OCI-LY1 (cell line): ENCODE measurements around the gene HIRA.

ENCODE experiments used
- H2AFZ ChIP-seq: fragments of 200-600 bp; sonication (generic), shearing (Covaris generic); 2 replicates; pipeline ENCODE4 v1.6.0; 2014; ENCODE audit warnings: antibody characterized with exemption, mild to moderate bottlenecking, low read length
- H3F3A ChIP-seq: fragments of 200-600 bp; sonication (generic), shearing (Covaris generic); 2 replicates; pipeline ENCODE4 v1.6.0; 2014; ENCODE audit warnings: mild to moderate bottlenecking, antibody characterized with exemption, low read length, moderate library complexity; ENCODE audit not compliant: insufficient read depth
- H3K27ac ChIP-seq: fragments of 200-600 bp; sonication (generic); 2 replicates; pipeline ENCODE4 v1.5.1; 2014; ENCODE audit warnings: low read length, mixed run types, mild to moderate bottlenecking, low read depth; ENCODE audit not compliant: poor library complexity, severe bottlenecking
- H3K27me3 ChIP-seq: fragments of 200-600 bp; sonication (generic); 2 replicates; pipeline ENCODE4 v1.6.0; 2014; ENCODE audit warnings: antibody characterized with exemption, mild to moderate bottlenecking, low read length, moderate library complexity; ENCODE audit not compliant: insufficient read depth
- H3K36me3 ChIP-seq: fragments of 200-600 bp; sonication (generic); 2 replicates; pipeline ENCODE4 v1.6.1; 2014; ENCODE audit warnings: mild to moderate bottlenecking, antibody characterized with exemption, low read length, moderate library complexity, mixed read lengths; ENCODE audit not compliant: insufficient read depth
- H3K4me1 ChIP-seq: fragments of 200-600 bp; sonication (generic); 2 replicates; pipeline ENCODE4 v1.5.1; 2014; ENCODE audit warnings: mild to moderate bottlenecking, low read length, moderate library complexity; ENCODE audit not compliant: insufficient read depth, severe bottlenecking
- H3K4me2 ChIP-seq: fragments of 200-600 bp; sonication (generic), shearing (Covaris generic); 2 replicates; pipeline ENCODE4 v1.6.1; 2014; ENCODE audit warnings: low read length
- H3K4me3 ChIP-seq: fragments of 200-600 bp; sonication (generic); 2 replicates; pipeline ENCODE4 v1.5.1; 2014; ENCODE audit warnings: low read length, low read depth, mild to moderate bottlenecking, mixed read lengths; ENCODE audit not compliant: poor library complexity, severe bottlenecking
- H3K79me2 ChIP-seq: fragments of 200-600 bp; shearing (Covaris generic); 2 replicates; pipeline ENCODE4 v1.6.1; 2016; ENCODE audit warnings: mixed run types, low read length, mixed read lengths; ENCODE audit not compliant: insufficient read depth
- H3K9ac ChIP-seq: fragments of 200-600 bp; sonication (generic), shearing (Covaris generic); 2 replicates; pipeline ENCODE4 v1.6.1; 2014; ENCODE audit warnings: mild to moderate bottlenecking, low read length, mixed read lengths
- H3K9me2 ChIP-seq: fragments of 200-600 bp; sonication (generic), shearing (Covaris generic); 2 replicates; pipeline ENCODE4 v1.6.1; 2014; ENCODE audit warnings: low read depth, mild to moderate bottlenecking, low read length, mixed read lengths
- H3K9me3 ChIP-seq: fragments of 200-600 bp; shearing (Covaris generic); 2 replicates; pipeline ENCODE4 v1.6.1; 2014; ENCODE audit warnings: low read length, mixed read lengths
- H4K20me1 ChIP-seq: fragments of 200-600 bp; sonication (generic), shearing (Covaris generic); 2 replicates; pipeline ENCODE4 v1.6.0; 2016; ENCODE audit warnings: mild to moderate bottlenecking, low read length; ENCODE audit not compliant: insufficient read depth
- CTCF ChIP-seq: fragments of 200-600 bp; sonication (generic), shearing (Covaris generic); IDR thresholded peaks from 2 replicates; pipeline ENCODE4 v1.5.1; 2017; ENCODE audit warnings: mild to moderate bottlenecking, antibody characterized with exemption, low read length, moderate library complexity, mixed read lengths
- EZH2 ChIP-seq: fragments of 200-600 bp; sonication (generic), shearing (Covaris generic); IDR thresholded peaks from 2 replicates; pipeline ENCODE4 v1.8.0; 2017; ENCODE audit warnings: borderline replicate concordance, mixed run types, mild to moderate bottlenecking, antibody characterized with exemption, low read length, moderate library complexity, mixed read lengths

HIRA gene

GRCh38 chr22:19393704-19394103 lies 37.8 kb downstream of the HIRA start:
- TF ChIP-seq CTCF = no peak
- no peak for TF ChIP-seq EZH2
- Histone ChIP-seq H3K9me3 (no peaks in the 10 kb centered on the region), H3K36me3 (peaks cover 89% of the 10 kb centered on the region), H3K9me2 (no peaks in the 10 kb centered on the region), H4K20me1 (no peaks in the 10 kb centered on the region), H3K4me3 (no peak overlapping the region), H3K4me1 (no peaks in the 10 kb centered on the region), H3K4me2 (no peak overlapping the region), H3K9ac (no peak overlapping the region), H3K79me2 (no peaks in the 10 kb centered on the region), H3K27ac (no peak overlapping the region), H3K27me3 (no peaks in the 10 kb centered on the region), H2AFZ (no peak overlapping the region), H3F3A (no peaks in the 10 kb centered on the region)

- Histone ChIP-seq H3K36me3 (peaks cover 91% of the 10 kb centered on the region), H3K79me2 (no peaks in the 10 kb centered on the region), H3F3A (no peaks in the 10 kb centered on the region), H3K9me3 (no peaks in the 10 kb centered on the region), H3K27ac (no peak overlapping the region), H3K9ac (no peak overlapping the region), H3K9me2 (no peaks in the 10 kb centered on the region), H2AFZ (no peak overlapping the region), H3K4me3 (no peak overlapping the region), H4K20me1 (no peaks in the 10 kb centered on the region), H3K4me1 (no peaks in the 10 kb centered on the region), H3K27me3 (no peaks in the 10 kb centered on the region), H3K4me2 (no peak overlapping the region)
- TF ChIP-seq EZH2 = no peak
- no peak for TF ChIP-seq CTCF
Observed at GRCh38 chr22:19387575-19387974, 44.0 kb downstream of the HIRA start.

DNA sequence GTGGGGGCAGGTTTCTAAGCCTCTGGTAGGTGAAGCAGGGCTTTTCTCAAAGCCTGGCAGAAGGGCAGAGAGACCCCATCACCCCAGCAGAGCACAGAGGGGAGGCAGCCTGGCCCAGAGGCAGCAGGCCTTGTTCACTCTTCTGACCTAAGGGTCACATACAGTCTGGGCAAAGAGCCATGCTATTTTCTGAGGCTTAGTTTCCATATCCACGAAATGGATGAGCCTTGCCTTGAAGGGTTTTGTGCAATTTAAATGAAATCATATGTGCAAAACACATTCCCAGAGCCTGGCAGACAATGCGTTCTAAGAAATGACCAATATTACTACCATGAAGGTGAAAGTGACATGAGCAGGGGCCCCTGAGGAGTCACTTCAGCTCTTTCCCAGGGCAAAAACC lies 44.5 kb downstream of the HIRA start:
- Histone ChIP-seq H3K79me2 (no peaks in the 10 kb centered on the region), H4K20me1 (no peaks in the 10 kb centered on the region), H2AFZ (no peak overlapping the region), H3F3A (no peaks in the 10 kb centered on the region), H3K27me3 (no peaks in the 10 kb centered on the region), H3K9ac (no peak overlapping the region), H3K4me2 (no peak overlapping the region), H3K27ac (no peak overlapping the region), H3K36me3 (peaks cover 91% of the 10 kb centered on the region), H3K4me1 (no peaks in the 10 kb centered on the region), H3K9me3 (no peaks in the 10 kb centered on the region), H3K9me2 (no peaks in the 10 kb centered on the region), H3K4me3 (no peak overlapping the region)
- TF ChIP-seq EZH2 = no peak
- TF ChIP-seq CTCF = no peak
